Thoracic aorta (tissue), 2 donors: ENCODE data around the gene KIF26B. TPM values are rescaled to one million over a fixed set of nuclear protein-coding genes. Genes with fewer than 3 reads are reported as not detected.

ENCODE experiments used
- ATAC-seq: fragments of 150-250 bp; one replicate; pipeline ENCODE4 v1.8.0; 2017; ENCODE audit warnings: low read depth; ENCODE audit not compliant: insufficient number of reproducible peaks, low FRiP score
- DNase-seq: peaks from one replicate; pipeline ENCODE4 v3.0.0-alpha.2; 2020; ENCODE audit warnings: low spot score
- H3K27ac ChIP-seq, 2 donors: fragments of 200-600 bp; sonication (generic); 1 replicate in 1 of 2; 2 replicates in 1 of 2; pipeline ENCODE4 v1.5.1; 2016; ENCODE audit warnings: mild to moderate bottlenecking in 2 of 2, moderate library complexity in 2 of 2
- H3K27me3 ChIP-seq: fragments of 200-600 bp; sonication (generic); replicated peaks from 2 replicates; pipeline ENCODE4 v1.6.0; 2016; ENCODE audit warnings: mild to moderate bottlenecking; ENCODE audit not compliant: insufficient read depth
- H3K36me3 ChIP-seq: fragments of 200-600 bp; sonication (generic); one replicate; pipeline ENCODE4 v1.5.1; 2016
- H3K4me1 ChIP-seq, 2 donors: fragments of 200-600 bp; sonication (generic); 1 replicate in 1 of 2; 2 replicates in 1 of 2; pipeline versions ENCODE4 v1.5.1 to v1.6.0; 2016; ENCODE audit warnings: low read depth in 2 of 2, mild to moderate bottlenecking in 1 of 2; ENCODE audit not compliant: control insufficient read depth in 1 of 2
- H3K4me3 ChIP-seq: fragments of 200-600 bp; sonication (generic); 2 replicates; pipeline ENCODE4 v1.5.1; 2016; ENCODE audit warnings: mild to moderate bottlenecking
- H3K9me3 ChIP-seq: fragments of 200-600 bp; sonication (generic); 2 replicates; pipeline ENCODE4 v1.5.1; 2016
- total RNA-seq, 2 donors: library from RNA; depleted of rRNA; stranded (reverse); fragments of >200 nt; gene quantifications; one replicate each; pipeline versions ENCODE4 v1.1.0 to v1.2.3, GENCODE V29; 2016
- TF ChIP-seq, protein P1 (sequence below): fragments of 200-600 bp; sonication (generic); IDR thresholded peaks from one replicate; pipeline ENCODE4 v1.5.1; 2019; ENCODE audit warnings: antibody characterized with exemption

KIF26B gene
- total RNA-seq, 2 donors from 2014 or later = 0.14 to 0.41 TPM

DNA sequence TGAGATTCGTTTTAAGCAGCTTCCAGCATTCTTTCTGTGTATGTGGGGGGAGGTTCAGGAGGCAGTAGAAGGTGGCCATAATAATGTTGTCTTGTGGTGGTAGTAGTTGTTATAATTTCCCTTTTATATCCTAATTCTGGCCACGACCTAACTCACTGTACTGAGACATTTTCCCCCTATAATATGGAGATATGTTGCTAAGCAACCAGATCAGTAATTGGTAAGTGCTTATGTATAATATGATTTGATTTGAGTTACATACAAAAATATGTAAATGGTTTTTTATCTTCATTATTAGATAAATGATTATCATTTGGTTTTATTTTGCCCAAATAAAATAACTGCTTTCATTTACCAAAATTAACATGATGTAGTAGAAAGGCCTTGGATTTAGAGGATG, 376.2 kb downstream of the KIF26B start:
- no peaks in the 10 kb centered on the region for H3K27me3 ChIP-seq
- H3K9me3 ChIP-seq = no peaks in the 10 kb centered on the region
- H3K4me1 ChIP-seq = no peaks in the 10 kb centered on the region
- no peak overlapping the region for H3K4me3 ChIP-seq
- H3K36me3 ChIP-seq = no peaks in the 10 kb centered on the region
- no peak for ATAC-seq
- no peak overlapping the region for H3K27ac ChIP-seq
- DNase-seq = no peak
- TF ChIP-seq, protein P1, sequence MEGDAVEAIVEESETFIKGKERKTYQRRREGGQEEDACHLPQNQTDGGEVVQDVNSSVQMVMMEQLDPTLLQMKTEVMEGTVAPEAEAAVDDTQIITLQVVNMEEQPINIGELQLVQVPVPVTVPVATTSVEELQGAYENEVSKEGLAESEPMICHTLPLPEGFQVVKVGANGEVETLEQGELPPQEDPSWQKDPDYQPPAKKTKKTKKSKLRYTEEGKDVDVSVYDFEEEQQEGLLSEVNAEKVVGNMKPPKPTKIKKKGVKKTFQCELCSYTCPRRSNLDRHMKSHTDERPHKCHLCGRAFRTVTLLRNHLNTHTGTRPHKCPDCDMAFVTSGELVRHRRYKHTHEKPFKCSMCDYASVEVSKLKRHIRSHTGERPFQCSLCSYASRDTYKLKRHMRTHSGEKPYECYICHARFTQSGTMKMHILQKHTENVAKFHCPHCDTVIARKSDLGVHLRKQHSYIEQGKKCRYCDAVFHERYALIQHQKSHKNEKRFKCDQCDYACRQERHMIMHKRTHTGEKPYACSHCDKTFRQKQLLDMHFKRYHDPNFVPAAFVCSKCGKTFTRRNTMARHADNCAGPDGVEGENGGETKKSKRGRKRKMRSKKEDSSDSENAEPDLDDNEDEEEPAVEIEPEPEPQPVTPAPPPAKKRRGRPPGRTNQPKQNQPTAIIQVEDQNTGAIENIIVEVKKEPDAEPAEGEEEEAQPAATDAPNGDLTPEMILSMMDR = no peak

DNA sequence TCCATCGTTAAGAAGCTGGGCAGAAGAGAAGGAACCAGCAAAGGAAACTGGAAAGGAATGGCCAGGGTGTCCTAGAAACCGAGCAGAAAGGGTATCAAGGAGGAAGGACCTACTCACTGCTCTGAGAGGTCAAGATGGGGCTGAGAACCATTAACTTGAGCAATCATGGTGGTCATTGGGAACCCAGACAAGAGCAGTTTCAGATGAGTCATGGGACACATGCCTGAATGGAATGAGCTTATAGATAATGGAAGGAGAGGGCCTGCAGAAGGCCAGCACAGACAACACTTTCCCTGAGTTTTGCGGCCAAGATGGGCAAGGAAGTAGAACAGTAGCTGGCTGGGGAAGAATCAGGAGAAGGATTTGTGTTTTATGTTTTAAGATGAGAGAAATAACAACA, 383.2 kb downstream of the KIF26B start:
- no peaks in the 10 kb centered on the region for H3K27me3 ChIP-seq
- no peaks in the 10 kb centered on the region for H3K4me1 ChIP-seq
- TF ChIP-seq, protein P1 = no peak
- DNase-seq (no peak), ATAC-seq (no peak)
- H3K9me3 ChIP-seq = no peaks in the 10 kb centered on the region
- no peak overlapping the region for H3K4me3 ChIP-seq
- no peak overlapping the region for H3K27ac ChIP-seq
- no peaks in the 10 kb centered on the region for H3K36me3 ChIP-seq

DNA sequence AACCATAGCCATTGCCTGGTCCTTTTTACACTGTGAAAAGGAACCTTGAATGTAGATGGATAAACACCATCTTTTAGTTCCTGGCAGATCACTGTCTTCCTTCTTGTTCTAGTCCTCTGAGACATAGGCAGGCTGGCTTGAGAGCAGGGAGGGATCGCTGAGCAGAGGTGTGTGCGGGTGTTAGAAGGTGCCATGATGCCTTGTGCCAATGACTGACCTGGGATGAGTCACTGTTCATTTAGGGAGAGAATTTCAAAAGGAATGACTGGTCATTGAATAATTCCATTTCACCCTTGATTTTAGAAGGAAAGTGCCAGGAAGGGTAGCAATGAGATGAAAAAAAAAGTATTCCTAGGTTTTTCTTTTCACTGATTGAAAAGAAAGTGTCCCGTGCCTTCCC, 383.9 kb downstream of the KIF26B start:
- no peaks in the 10 kb centered on the region for H3K36me3 ChIP-seq
- no peaks in the 10 kb centered on the region for H3K9me3 ChIP-seq
- no peak overlapping the region for H3K27ac ChIP-seq
- H3K4me1 ChIP-seq = no peaks in the 10 kb centered on the region
- TF ChIP-seq, protein P1 = no peak
- ATAC-seq (no peak), DNase-seq (no peak)
- no peak overlapping the region for H3K4me3 ChIP-seq
- H3K27me3 ChIP-seq = no peaks in the 10 kb centered on the region

DNA sequence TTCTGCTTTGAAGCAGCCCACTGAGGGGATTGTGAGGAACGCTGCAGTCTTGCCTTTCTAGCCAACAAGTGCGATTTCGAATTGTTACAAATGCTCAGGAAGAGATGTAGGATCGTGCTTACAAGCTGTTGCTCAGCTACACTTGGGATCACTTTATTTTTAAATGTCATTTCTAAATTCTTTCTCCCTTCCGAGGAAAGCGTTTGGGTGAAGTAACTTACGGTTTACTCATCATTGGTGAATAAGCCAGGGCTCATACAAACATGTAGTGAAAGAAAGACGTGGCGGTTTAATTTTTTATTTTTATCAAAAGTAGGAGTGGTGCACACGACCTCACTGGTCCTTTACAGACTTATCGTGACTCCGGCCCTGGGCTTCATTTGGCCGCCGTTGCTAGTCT, 386.6 kb downstream of the KIF26B start:
- Histone ChIP-seq H3K27ac (no peak overlapping the region), H3K4me3 (no peak overlapping the region), H3K36me3 (no peaks in the 10 kb centered on the region), H3K27me3 (no peaks in the 10 kb centered on the region), H3K4me1 (no peaks in the 10 kb centered on the region), H3K9me3 (no peaks in the 10 kb centered on the region)
- TF ChIP-seq, protein P1 = no peak
- ATAC-seq (no peak), DNase-seq (no peak)

DNA sequence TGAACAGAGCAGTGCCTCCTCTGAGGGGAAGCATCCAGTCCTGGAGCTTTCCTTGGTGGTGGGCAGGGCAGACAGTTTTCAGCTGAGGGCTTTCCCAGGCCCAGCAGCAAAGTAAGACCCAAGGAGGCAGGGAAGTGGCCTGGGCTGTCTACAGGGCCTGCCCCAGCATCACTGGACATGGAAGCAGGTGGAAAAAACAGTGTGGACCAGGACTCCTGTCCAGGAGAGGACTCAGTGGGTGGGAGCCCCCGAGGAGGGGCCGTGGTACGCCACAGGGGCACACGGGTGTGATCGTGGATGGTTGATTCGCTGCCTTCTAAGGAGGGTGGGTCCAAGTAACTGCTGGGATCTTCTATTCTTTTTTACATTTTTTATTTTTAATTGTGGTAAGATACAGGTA, 387.6 kb downstream of the KIF26B start:
- no peak for DNase-seq
- Histone ChIP-seq H3K27ac (no peak overlapping the region), H3K9me3 (no peaks in the 10 kb centered on the region), H3K4me1 (no peaks in the 10 kb centered on the region), H3K4me3 (no peak overlapping the region), H3K36me3 (no peaks in the 10 kb centered on the region), H3K27me3 (no peaks in the 10 kb centered on the region)
- no peak for ATAC-seq
- TF ChIP-seq, protein P1 = no peak
